ENCODE measurements around the gene EIF3F.
"Not testable (repeated sequence)": the region's sequence is repeated elsewhere in the genome, so short reads cannot be mapped to it uniquely, and the experiment has no call there.

The EIF3F gene

GRCh38 chr11:7986768-7987559 is at the start of gene EIF3F:
Gene EIF3F, plus strand, starts transcription at chr11:7987337. Its CDS starts 16 bp downstream, at chr11:7987353.
- peak; percentile 78 for DNase-seq

GRCh38 chr11:7941146-7941545 is 46.0 kb upstream of the EIF3F start:
- DNase-seq, result no peak

GRCh38 chr11:7941608-7942007 is 45.5 kb upstream of the EIF3F start, which contains the start of gene OR10A3:
Gene OR10A3, minus strand, starts transcription at chr11:7941708. Its CDS starts 2,188 bp downstream, at chr11:7939520.
- no peak for DNase-seq

- no peak for DNase-seq
Observed at GRCh38 chr11:7944123-7944522, 43.0 kb upstream of the EIF3F start.

- DNase-seq, result no peak
Observed at GRCh38 chr11:7949934-7950333, 37.2 kb upstream of the EIF3F start.

- DNase-seq, result no peak
Observed at GRCh38 chr11:7955191-7955590, 31.9 kb upstream of the EIF3F start.

GRCh38 chr11:7964261-7964660 is 22.9 kb upstream of the EIF3F start:
- DNase-seq, result no peak

- DNase-seq, result no peak
Observed at GRCh38 chr11:7964873-7965272, 22.3 kb upstream of the EIF3F start.

- no peak for DNase-seq
Observed at GRCh38 chr11:7965386-7965785, 21.8 kb upstream of the EIF3F start, which contains the start of gene NLRP10. Gene NLRP10, minus strand, starts transcription at chr11:7965447. Its CDS starts 1,952 bp downstream, at chr11:7963495.

GRCh38 chr11:7967097-7967496 is 20.0 kb upstream of the EIF3F start:
- DNase-seq, result no peak

GRCh38 chr11:7967826-7968225 is 19.3 kb upstream of the EIF3F start:
- DNase-seq, result no peak

GRCh38 chr11:7968686-7969085 is 18.5 kb upstream of the EIF3F start:
- DNase-seq, result no peak

GRCh38 chr11:7969756-7970646 is 17.1 kb upstream of the EIF3F start:
- no peak for DNase-seq

GRCh38 chr11:7971846-7972245 is 15.3 kb upstream of the EIF3F start:
- DNase-seq, result no peak

GRCh38 chr11:7973011-7973410 is 14.1 kb upstream of the EIF3F start:
- no peak for DNase-seq

GRCh38 chr11:7974668-7975067 is 12.5 kb upstream of the EIF3F start:
- DNase-seq, result no peak

- no peak for DNase-seq
Observed at GRCh38 chr11:7977232-7977917, 9.8 kb upstream of the EIF3F start.

- no peak for DNase-seq
Observed at GRCh38 chr11:7981619-7982157, 5.4 kb upstream of the EIF3F start.

- no peak for DNase-seq
Observed at GRCh38 chr11:7982582-7983119, 4.5 kb upstream of the EIF3F start.

GRCh38 chr11:7983832-7984590 is 3.1 kb upstream of the EIF3F start:
- no peak for DNase-seq

GRCh38 chr11:7987560-7987883 is 385 bp downstream of the EIF3F start:
- not testable (repeated sequence) for DNase-seq
